Activated CD8-positive, alpha-beta T cell treated with anti-CD3 and anti-CD28 coated beads for 36 hours (primary cell): ENCODE data around the gene PKP3. TPM values are rescaled to one million over a fixed set of nuclear protein-coding genes. Genes with fewer than 3 reads are reported as not detected.
A peak's percentile ranks its signal among the peaks of the same experiment; 100 is the strongest.

Experiments used
- ATAC-seq: fragments of 200-7000 bp; cut with Tn5 transposase; one replicate; pipeline ENCODE4 v1.10.0; 2021; ENCODE audit warnings: mild to moderate bottlenecking, moderate library complexity
- CTCF ChIA-PET: fragments of 350-600 bp; sonication (Branson Sonifier 250); formaldehyde crosslinking; loops from one replicate; lab custom pipeline; 2021; ENCODE audit warnings: antibody characterized with exemption; lab: Charles Lee
- POLR2A ChIA-PET: fragments of 350-600 bp; sonication (Branson Sonifier 250); formaldehyde crosslinking; loops from one replicate; lab custom pipeline; 2021; ENCODE audit warnings: antibody characterized with exemption; lab: Charles Lee
- DNase-seq: peaks from one replicate; pipeline ENCODE4 v3.0.0-alpha.2; 2020
- H3K27ac Mint-ChIP-seq: one replicate; pipeline ENCODE4 v1.8.0; 2021; ENCODE audit warnings: mild to moderate bottlenecking, mixed read lengths
- H3K27me3 Mint-ChIP-seq: one replicate; pipeline ENCODE4 v1.8.0; 2021; ENCODE audit warnings: mixed read lengths
- H3K36me3 Mint-ChIP-seq: one replicate; pipeline ENCODE4 v1.8.0; 2021; ENCODE audit warnings: low read depth, mixed read lengths
- H3K4me1 Mint-ChIP-seq: one replicate; pipeline ENCODE4 v1.8.0; 2021; ENCODE audit warnings: low read depth, mixed read lengths
- H3K4me3 Mint-ChIP-seq: one replicate; pipeline ENCODE4 v1.8.0; 2021; ENCODE audit warnings: mild to moderate bottlenecking, moderate library complexity, mixed read lengths
- H3K9me3 Mint-ChIP-seq: one replicate; pipeline ENCODE4 v1.8.0; 2021; ENCODE audit warnings: mixed read lengths
- intact Hi-C: fragments of 100-400 bp; cut with micrococcal nuclease; formaldehyde crosslinking; loops from one replicate; pipeline ENCODE4 v1.10.0; 2022
- total RNA-seq, 2 experiments: library from RNA; stranded (reverse); gene quantifications; one replicate each; pipeline ENCODE4 v1.2.3, GENCODE V29; 2021
- TF ChIP-seq, protein P1 (sequence below): fragments of 200-600 bp; IDR thresholded peaks from one replicate; pipeline ENCODE4 v1.8.0; 2022; ENCODE audit warnings: antibody characterized with exemption, mild to moderate bottlenecking

PKP3 gene
- total RNA-seq, 2 experiments from 2014 or later: 0.18 TPM; not detected in 1

DNA sequence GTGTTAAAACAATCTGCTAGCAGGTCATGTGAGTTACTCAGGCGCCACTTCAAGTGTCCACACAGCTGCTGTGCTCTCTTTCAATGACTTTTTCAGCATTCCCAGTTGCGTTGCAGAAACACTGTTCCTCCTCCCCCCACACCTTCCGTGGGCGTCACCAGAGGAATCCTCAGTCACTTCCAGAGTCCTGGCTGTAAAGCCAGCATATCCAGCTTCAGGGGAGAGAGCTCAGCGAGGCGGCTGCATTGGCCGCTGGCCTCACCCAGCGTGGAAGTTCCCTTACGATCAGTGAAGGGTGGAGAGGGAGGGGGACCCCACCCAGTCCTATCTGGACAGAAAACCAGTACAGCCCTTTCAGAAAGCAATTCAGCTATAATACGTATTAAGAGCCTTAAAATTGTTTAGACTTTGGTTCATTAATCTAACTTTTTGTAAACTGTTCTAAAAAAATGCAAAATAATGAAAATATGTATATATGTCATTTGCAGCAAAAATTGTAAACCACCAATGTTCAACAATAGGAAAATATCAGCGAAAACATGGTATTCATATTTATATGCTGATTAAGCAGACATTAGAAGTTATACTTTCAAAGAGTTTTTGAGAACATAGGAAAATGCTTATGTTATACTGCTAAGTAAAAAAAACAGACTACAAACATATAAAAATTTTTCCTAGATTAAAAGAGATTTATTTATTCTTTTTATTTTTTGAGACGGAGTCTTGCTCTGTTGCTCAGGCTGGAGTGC, 50.6 kb downstream of the PKP3 start:
- ATAC-seq (no peak), DNase-seq (no peak)
- Mint-ChIP-seq H3K36me3 (no peaks in the 10 kb centered on the region), H3K27me3 (no peaks in the 10 kb centered on the region), H3K9me3 (no peaks in the 10 kb centered on the region), H3K27ac (no peak overlapping the region), H3K4me1 (peaks cover 16% of the 10 kb centered on the region), H3K4me3 (no peak overlapping the region)
- TF ChIP-seq, protein P1, sequence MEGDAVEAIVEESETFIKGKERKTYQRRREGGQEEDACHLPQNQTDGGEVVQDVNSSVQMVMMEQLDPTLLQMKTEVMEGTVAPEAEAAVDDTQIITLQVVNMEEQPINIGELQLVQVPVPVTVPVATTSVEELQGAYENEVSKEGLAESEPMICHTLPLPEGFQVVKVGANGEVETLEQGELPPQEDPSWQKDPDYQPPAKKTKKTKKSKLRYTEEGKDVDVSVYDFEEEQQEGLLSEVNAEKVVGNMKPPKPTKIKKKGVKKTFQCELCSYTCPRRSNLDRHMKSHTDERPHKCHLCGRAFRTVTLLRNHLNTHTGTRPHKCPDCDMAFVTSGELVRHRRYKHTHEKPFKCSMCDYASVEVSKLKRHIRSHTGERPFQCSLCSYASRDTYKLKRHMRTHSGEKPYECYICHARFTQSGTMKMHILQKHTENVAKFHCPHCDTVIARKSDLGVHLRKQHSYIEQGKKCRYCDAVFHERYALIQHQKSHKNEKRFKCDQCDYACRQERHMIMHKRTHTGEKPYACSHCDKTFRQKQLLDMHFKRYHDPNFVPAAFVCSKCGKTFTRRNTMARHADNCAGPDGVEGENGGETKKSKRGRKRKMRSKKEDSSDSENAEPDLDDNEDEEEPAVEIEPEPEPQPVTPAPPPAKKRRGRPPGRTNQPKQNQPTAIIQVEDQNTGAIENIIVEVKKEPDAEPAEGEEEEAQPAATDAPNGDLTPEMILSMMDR: no peak
- ChIA-PET POLR2A (interaction anchor here (1.5 kb wide), 1 partner anchor 30 kb away, joined by 4 read pairs; the partner anchor contains the start of gene SIGIRR), CTCF (interaction anchor here (0.9 kb wide), 1 partner anchor 22 kb away, joined by 4 read pairs; no protein-coding TSS in a partner anchor)
- intact Hi-C loops: no loop called here

DNA sequence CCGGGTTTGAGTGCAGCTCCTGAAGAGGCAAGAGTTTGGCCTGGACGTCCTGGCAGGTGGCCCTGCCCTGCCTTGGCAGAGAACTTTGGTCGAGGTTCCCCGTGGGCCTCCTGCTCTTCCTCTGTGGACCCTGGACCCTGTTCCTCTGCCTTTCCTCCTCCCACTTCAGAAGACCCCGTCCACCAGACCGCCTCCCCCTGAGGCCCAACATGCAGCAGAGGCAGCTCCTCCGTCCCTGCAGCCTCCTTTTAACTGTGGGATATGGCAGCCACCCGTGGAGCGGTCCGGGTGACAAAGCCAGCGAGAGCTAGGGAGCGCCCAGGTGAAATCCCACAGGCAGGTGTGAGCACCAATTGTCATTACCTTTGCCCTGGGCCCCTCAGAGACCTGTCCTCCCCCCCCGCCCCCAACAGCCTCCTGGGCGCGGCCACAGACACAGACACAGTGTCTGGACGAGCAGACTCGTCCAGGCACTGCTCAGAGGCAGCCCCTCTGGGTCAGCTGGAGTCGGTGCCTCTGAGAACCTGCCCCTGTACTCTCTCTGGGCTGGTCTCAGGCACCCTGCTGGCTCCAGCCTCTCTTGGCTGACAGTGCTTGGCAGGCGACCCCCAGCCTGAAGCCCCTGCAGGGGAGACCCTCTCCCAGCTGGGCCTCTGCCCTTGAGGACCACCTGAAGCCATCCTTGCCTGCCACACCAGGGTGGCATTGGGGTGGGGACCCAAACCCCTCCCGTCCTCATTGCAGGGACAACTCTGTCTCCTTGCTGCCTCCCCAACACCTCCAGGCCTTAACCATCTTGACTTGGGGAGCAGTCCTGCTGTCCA, 52.0 kb downstream of the PKP3 start:
- no peak overlapping the region for H3K4me3 Mint-ChIP-seq
- DNase-seq (no peak), ATAC-seq (no peak)
- H3K4me1 Mint-ChIP-seq: peaks cover 14% of the 10 kb centered on the region
- TF ChIP-seq, protein P1: no peak
- no peaks in the 10 kb centered on the region for H3K9me3 Mint-ChIP-seq
- POLR2A ChIA-PET: interaction anchor here (0.8 kb wide), 1 partner anchor 63 kb away, joined by 5 read pairs; no protein-coding TSS in a partner anchor
- no peak overlapping the region for H3K27ac Mint-ChIP-seq
- CTCF ChIA-PET: interaction anchor here (0.6 to 0.9 kb wide), 2 partner anchors 24 to 39 kb away, joined by 3 to 4 read pairs; no protein-coding TSS in a partner anchor
- intact Hi-C loops: no loop called here
- H3K27me3 Mint-ChIP-seq: no peaks in the 10 kb centered on the region
- H3K36me3 Mint-ChIP-seq: peaks cover 1% of the 10 kb centered on the region

DNA sequence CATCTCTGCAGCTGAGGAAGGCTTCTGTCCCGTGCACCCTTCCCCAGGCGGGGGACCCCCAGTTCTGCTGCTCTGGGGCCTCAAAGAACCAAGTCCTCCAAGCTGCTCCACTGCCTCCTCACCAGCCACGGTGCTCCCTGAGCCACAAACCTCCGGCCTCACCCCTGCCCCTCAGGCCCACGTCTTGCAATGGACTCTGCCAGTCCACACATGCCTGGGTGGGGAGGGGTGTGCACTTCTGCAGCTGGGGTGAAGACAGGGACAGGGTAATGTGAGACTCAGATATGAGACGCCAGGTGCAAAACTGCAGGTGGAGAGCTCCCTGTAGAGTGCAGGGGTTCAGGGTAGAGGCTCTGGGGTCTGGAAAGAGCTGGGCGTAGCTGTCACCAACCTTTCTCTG, 52.9 kb downstream of the PKP3 start:
- peak overlapping the region; percentile 46 for H3K27ac Mint-ChIP-seq

DNA sequence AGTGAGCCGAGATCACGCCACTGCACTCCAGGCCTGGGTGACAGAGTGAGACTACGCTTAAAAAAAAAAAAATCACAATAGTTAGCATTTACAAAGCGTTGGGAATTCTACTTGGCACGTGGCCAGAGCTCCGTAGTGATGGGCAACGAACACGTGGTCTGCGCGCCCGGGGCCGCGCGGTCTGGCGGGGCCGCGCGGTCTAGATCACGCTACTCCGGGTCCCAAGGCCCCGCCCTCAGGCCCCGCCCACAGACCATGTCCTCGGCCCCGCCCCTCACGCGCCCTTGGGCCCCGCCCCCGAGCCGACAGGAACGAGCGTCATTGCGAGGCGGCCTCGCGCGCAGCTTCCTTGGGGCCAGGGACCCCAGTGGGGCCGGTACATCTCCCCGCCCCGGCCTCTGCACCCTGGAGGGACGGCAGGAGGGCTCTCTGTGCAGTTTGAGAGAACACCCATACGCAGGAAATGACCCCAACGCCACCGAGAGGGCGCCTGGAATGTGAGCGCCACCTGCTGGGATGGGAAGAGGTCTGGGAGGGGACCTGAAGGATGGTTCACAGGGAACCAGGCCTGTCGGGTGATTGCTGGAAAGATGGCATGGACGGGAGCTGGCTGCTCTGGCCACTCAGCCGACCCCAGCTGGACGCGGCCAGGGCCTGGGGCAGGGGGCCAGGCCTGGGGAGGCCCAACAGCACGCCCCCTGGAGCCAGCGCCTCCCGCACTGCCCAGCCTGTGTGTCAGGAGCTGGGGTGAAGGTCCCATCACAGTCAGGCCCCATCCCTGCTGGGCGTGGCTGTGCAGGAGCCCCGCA, 54.1 kb downstream of the PKP3 start:
- POLR2A ChIA-PET: interaction anchor here (0.6 to 3.8 kb wide), 16 partner anchors 7 to 320 kb away, joined by 3 to 22 read pairs (median 4); partner anchors contain the start of genes LRRC56 and RNH1
- H3K9me3 Mint-ChIP-seq: no peaks in the 10 kb centered on the region
- CTCF ChIA-PET: interaction anchor here (0.6 to 4.4 kb wide), 28 partner anchors 8 to 242 kb away, joined by 3 to 26 read pairs (median 4); partner anchors contain the start of genes ANO9, RNH1 and SIGIRR
- peak overlapping the region; percentile 86 for H3K4me3 Mint-ChIP-seq
- DNase-seq (peak; percentile 98), ATAC-seq (peak; percentile 89)
- intact Hi-C loops: no loop called here
- peaks cover 5% of the 10 kb centered on the region for H3K36me3 Mint-ChIP-seq
- peaks cover 20% of the 10 kb centered on the region for H3K4me1 Mint-ChIP-seq
- H3K27ac Mint-ChIP-seq: peak overlapping the region; percentile 94
- H3K27me3 Mint-ChIP-seq: no peaks in the 10 kb centered on the region
- TF ChIP-seq, protein P1: peak; percentile 79

More for the DNA sequence above, 52.9 kb downstream of the PKP3 start:
- intact Hi-C loops: no loop called here
- CTCF ChIA-PET: no interaction called here
- Mint-ChIP-seq H3K4me3 (no peak overlapping the region), H3K4me1 (peaks cover 20% of the 10 kb centered on the region), H3K27me3 (no peaks in the 10 kb centered on the region), H3K9me3 (no peaks in the 10 kb centered on the region), H3K36me3 (peaks cover 1% of the 10 kb centered on the region)
- DNase-seq: no peak
- TF ChIP-seq, protein P1: no peak
- POLR2A ChIA-PET: interaction anchor here (0.8 to 1.3 kb wide), 2 partner anchors 10 to 62 kb away, joined by 3 to 5 read pairs; no protein-coding TSS in a partner anchor
- ATAC-seq: no peak
